Adipose tissue (tissue), 3 donors: ENCODE measurements around the gene AGR2. TPM values are rescaled to one million over a fixed set of nuclear protein-coding genes. Genes with fewer than 3 reads are reported as not detected.

Source experiments
- H3K27ac ChIP-seq: one replicate; pipeline ENCODE4 v1.5.1; 2013; ENCODE audit warnings: low read depth, low read length
- WGBS, 3 donors: extraction: QIAGEN DNeasy Blood & Tissue Kit; methylation state at CpG; one replicate each; pipeline ENCODE4 v1.1.7; 2013; 5-methylcytosine and 5-hydroxymethylcytosine counted together
- polyA plus RNA-seq, 3 donors: library from polyadenylated mRNA; stranded (reverse); fragments of 200-250 nt; gene quantifications; one replicate each; pipeline ENCODE4 v1.2.3, GENCODE V29; 2013
- donor health status: healthy with polysubstance abuse.
- donor health status: Bipolar disorder and iron deficiency.
- donor health status: healthy.

AGR2 gene
- polyA plus RNA-seq, 3 donors, result 6.8 to 119 (median 12.9) TPM

GRCh38 chr7:16817536-16817935, 12.7 kb upstream of the AGR2 start:
- H3K27ac ChIP-seq, result no peak overlapping the region
- 74 to 93% (median 88%) methylated on average over 1 of the region's 1 CpG for WGBS, 3 donors

GRCh38 chr7:16816824-16817223, 12.0 kb upstream of the AGR2 start:
- H3K27ac ChIP-seq, result no peak overlapping the region
- WGBS, 3 donors, result 34 to 68% (median 60%) methylated on average over 2 of the region's 2 CpGs

- WGBS, 3 donors, result 85 to 94% (median 93%) methylated on average over 2 of the region's 2 CpGs
- H3K27ac ChIP-seq, result no peak overlapping the region
Observed at GRCh38 chr7:16815001-16815400, 10.2 kb upstream of the AGR2 start.

GRCh38 chr7:16813232-16813616, 8.4 kb upstream of the AGR2 start:
- H3K27ac ChIP-seq, result no peak overlapping the region

GRCh38 chr7:16812542-16813231, 7.9 kb upstream of the AGR2 start:
- WGBS, 3 donors, result 69 to 76% (median 73%) methylated on average over 4 of the region's 4 CpGs
- H3K27ac ChIP-seq, result no peak overlapping the region

More at GRCh38 chr7:16813232-16813616, 8.4 kb upstream of the AGR2 start:
- WGBS, 3 donors, result 46 to 54% (median 53%) methylated on average over 3 of the region's 3 CpGs

GRCh38 chr7:16811551-16811950, 6.8 kb upstream of the AGR2 start:
- H3K27ac ChIP-seq, result no peak overlapping the region
- WGBS, 3 donors, result 69 to 79% (median 69%) methylated on average over 2 of the region's 2 CpGs

GRCh38 chr7:16810573-16810972, 5.8 kb upstream of the AGR2 start:
- WGBS, 3 donors, result 47 to 89% (median 87%) methylated on average over 5 of the region's 5 CpGs
- H3K27ac ChIP-seq, result no peak overlapping the region

GRCh38 chr7:16810112-16810511, 5.3 kb upstream of the AGR2 start:
- H3K27ac ChIP-seq, result no peak overlapping the region
- WGBS, 3 donors, result 31 to 83% (median 69%) methylated on average over 2 of the region's 2 CpGs

- no peak overlapping the region for H3K27ac ChIP-seq
Observed at GRCh38 chr7:16805441-16805840, 642 bp upstream of the AGR2 start.

GRCh38 chr7:16803881-16804673, 722 bp downstream of the AGR2 start:
- H3K27ac ChIP-seq, result no peak overlapping the region
- 83 to 88% (median 84%) methylated on average over 7 of the region's 7 CpGs for WGBS, 3 donors

More at GRCh38 chr7:16805441-16805840, 642 bp upstream of the AGR2 start:
- 56 to 69% (median 58%) methylated on average over 3 of the region's 3 CpGs for WGBS, 3 donors

- no peak overlapping the region for H3K27ac ChIP-seq
- 82 to 90% (median 86%) methylated on average over 4 of the region's 4 CpGs for WGBS, 3 donors
Observed at GRCh38 chr7:16803125-16803524, 1.7 kb downstream of the AGR2 start.

GRCh38 chr7:16801579-16801978, 3.2 kb downstream of the AGR2 start:
- no peak overlapping the region for H3K27ac ChIP-seq
- WGBS, 3 donors, result 82 to 90% (median 90%) methylated on average over 4 of the region's 4 CpGs

GRCh38 chr7:16801111-16801542, 3.7 kb downstream of the AGR2 start:
- H3K27ac ChIP-seq, result no peak overlapping the region

- no peak overlapping the region for H3K27ac ChIP-seq
- 43 to 51% (median 47%) methylated on average over 6 of the region's 6 CpGs for WGBS, 3 donors
Observed at GRCh38 chr7:16795624-16796023, 9.2 kb downstream of the AGR2 start.

- H3K27ac ChIP-seq, result no peak overlapping the region
- WGBS, 3 donors, result 59 to 79% (median 71%) methylated on average over 3 of the region's 3 CpGs
Observed at GRCh38 chr7:16794986-16795385, 9.8 kb downstream of the AGR2 start.

GRCh38 chr7:16791905-16792698, 12.7 kb downstream of the AGR2 start:
- H3K27ac ChIP-seq, result no peak overlapping the region
- 62 to 77% (median 68%) methylated on average over 5 of the region's 5 CpGs for WGBS, 3 donors

GRCh38 chr7:16791071-16791470, 13.7 kb downstream of the AGR2 start:
- no peak overlapping the region for H3K27ac ChIP-seq
- 33 to 51% (median 42%) methylated on average over 1 of the region's 1 CpG for whole genome bisulfite sequencing, 3 donors

- WGBS, 3 donors, result 62 to 96% (median 91%) methylated on average over 1 of the region's 1 CpG
- no peak overlapping the region for H3K27ac ChIP-seq
Observed at GRCh38 chr7:16787127-16787526, 17.7 kb downstream of the AGR2 start.

- 32 to 82% (median 72%) methylated on average over 4 of the region's 4 CpGs for WGBS, 3 donors
- no peak overlapping the region for H3K27ac ChIP-seq
Observed at GRCh38 chr7:16786257-16786656, 18.5 kb downstream of the AGR2 start.
